H9 (cell line): ENCODE results near the gene FKBP10. TPM values are rescaled to one million over a fixed set of nuclear protein-coding genes. Genes with fewer than 3 reads are reported as not detected.

Experiments used
- DNase-seq: peaks from one replicate; pipeline ENCODE4 v3.0.0-alpha.2; 2017
- H2AFZ ChIP-seq: one replicate; pipeline ENCODE4 v1.6.1; 2013; ENCODE audit warnings: mild to moderate bottlenecking, low read length, control low read depth, moderate library complexity
- H2AK5ac ChIP-seq: 2 replicates; pipeline ENCODE4 v1.6.1; 2013; ENCODE audit warnings: low read length, control low read depth, mixed read lengths; ENCODE audit not compliant: insufficient read length
- H2BK120ac ChIP-seq: one replicate; pipeline ENCODE4 v1.6.1; 2013; ENCODE audit warnings: low read depth, mild to moderate bottlenecking, low read length, control low read depth, inconsistent platforms; ENCODE audit not compliant: poor library complexity, severe bottlenecking
- H2BK12ac ChIP-seq: 2 replicates; pipeline ENCODE4 v1.6.1; 2013; ENCODE audit warnings: low read length, control low read depth, mixed read lengths, low read depth; ENCODE audit not compliant: insufficient read length
- H2BK15ac ChIP-seq: 2 replicates; pipeline ENCODE4 v1.6.1; 2013; ENCODE audit warnings: low read depth, low read length, control low read depth
- H2BK20ac ChIP-seq: one replicate; pipeline ENCODE4 v1.6.1; 2013; ENCODE audit warnings: low read depth, mild to moderate bottlenecking, low read length, control low read depth, inconsistent platforms; ENCODE audit not compliant: poor library complexity, severe bottlenecking
- H2BK5ac ChIP-seq: 2 replicates; pipeline ENCODE4 v1.6.1; 2013; ENCODE audit warnings: low read length, control low read depth, mixed read lengths; ENCODE audit not compliant: insufficient read length
- H3K14ac ChIP-seq: 2 replicates; pipeline ENCODE4 v1.6.1; 2013; ENCODE audit warnings: low read length, control low read depth; ENCODE audit not compliant: insufficient read depth
- H3K18ac ChIP-seq: 2 replicates; pipeline ENCODE4 v1.6.1; 2013; ENCODE audit warnings: low read depth, mild to moderate bottlenecking, mixed read lengths, low read length, control low read depth; ENCODE audit not compliant: insufficient read length
- H3K23ac ChIP-seq: 2 replicates; pipeline ENCODE4 v1.6.1; 2013; ENCODE audit warnings: low read length, control low read depth, mixed read lengths, low read depth; ENCODE audit not compliant: insufficient read length
- H3K23me2 ChIP-seq: 2 replicates; pipeline ENCODE4 v1.6.1; 2013; ENCODE audit warnings: low read depth, mild to moderate bottlenecking, mixed read lengths, low read length, control low read depth; ENCODE audit not compliant: insufficient read length, poor library complexity, severe bottlenecking
- H3K27ac ChIP-seq: 2 replicates; pipeline ENCODE4 v1.5.1; 2013; ENCODE audit warnings: low read length, control low read depth, mixed read lengths, low read depth; ENCODE audit not compliant: insufficient read length
- H3K27me3 ChIP-seq: 2 replicates; pipeline ENCODE4 v1.6.1; 2013; ENCODE audit warnings: low read length, control low read depth, inconsistent platforms; ENCODE audit not compliant: insufficient read depth
- H3K4ac ChIP-seq: 2 replicates; pipeline ENCODE4 v1.6.1; 2013; ENCODE audit warnings: low read depth, mild to moderate bottlenecking, control low read depth, inconsistent platforms, low read length, moderate library complexity
- H3K4me1 ChIP-seq: 2 replicates; pipeline ENCODE4 v1.6.1; 2013; ENCODE audit warnings: low read length, control low read depth, inconsistent platforms; ENCODE audit not compliant: insufficient read depth
- H3K4me2 ChIP-seq: 2 replicates; pipeline ENCODE4 v1.6.1; 2013; ENCODE audit warnings: low read length, control low read depth, mixed read lengths; ENCODE audit not compliant: insufficient read length, insufficient read depth
- H3K56ac ChIP-seq: 2 replicates; pipeline ENCODE4 v1.6.1; 2013; ENCODE audit warnings: low read depth, mild to moderate bottlenecking, mixed read lengths, low read length, control low read depth; ENCODE audit not compliant: insufficient read length
- H3K79me1 ChIP-seq: 2 replicates; pipeline ENCODE4 v1.6.1; 2013; ENCODE audit warnings: low read depth, mild to moderate bottlenecking, moderate library complexity, low read length, control low read depth, inconsistent platforms; ENCODE audit not compliant: insufficient read depth, poor library complexity, severe bottlenecking
- H3K79me2 ChIP-seq: 2 replicates; pipeline ENCODE4 v1.6.1; 2013; ENCODE audit warnings: low read length, control low read depth, inconsistent platforms; ENCODE audit not compliant: insufficient read depth
- H3K9ac ChIP-seq: 2 replicates; pipeline ENCODE4 v1.6.1; 2013; ENCODE audit warnings: low read length, control low read depth, mixed read lengths; ENCODE audit not compliant: insufficient read length; ENCODE audit errors: extremely low read depth
- H3K9me3 ChIP-seq: one replicate; pipeline ENCODE4 v1.6.1; 2013; ENCODE audit warnings: low read depth, low read length, inconsistent platforms; ENCODE audit not compliant: control insufficient read depth
- H3T11ph ChIP-seq: one replicate; pipeline ENCODE4 v1.6.1; 2013; ENCODE audit warnings: mild to moderate bottlenecking, low read length, control low read depth, inconsistent platforms
- H4K20me1 ChIP-seq: one replicate; pipeline ENCODE4 v1.6.1; 2013; ENCODE audit not compliant: control insufficient read depth, insufficient read length, insufficient read depth
- H4K5ac ChIP-seq: 2 replicates; pipeline ENCODE4 v1.6.1; 2013; ENCODE audit warnings: low read depth, mild to moderate bottlenecking, mixed read lengths, low read length, control low read depth; ENCODE audit not compliant: insufficient read length
- H4K8ac ChIP-seq: replicated peaks from 2 replicates; pipeline ENCODE4 v1.6.1; 2013; ENCODE audit warnings: low read length, control low read depth, mixed read lengths, low read depth; ENCODE audit not compliant: insufficient read length
- H4K91ac ChIP-seq: 2 replicates; pipeline ENCODE4 v1.6.1; 2013; ENCODE audit warnings: low read depth, mild to moderate bottlenecking, moderate library complexity, mixed read lengths, low read length, control low read depth; ENCODE audit not compliant: insufficient read length
- H3K27ac Mint-ChIP-seq, 3 experiments: 2 replicates in 2 of 3; 3 replicates in 1 of 3; pipeline ENCODE4 v1.8.0; 2020 to 2021; ENCODE audit warnings: mixed read lengths in 3 of 3, mild to moderate bottlenecking in 1 of 3, moderate library complexity in 1 of 3
- H3K27me3 Mint-ChIP-seq: 2 replicates; pipeline ENCODE4 v1.8.0; 2021; ENCODE audit warnings: low read depth, mild to moderate bottlenecking, moderate library complexity, mixed read lengths
- H3K36me3 Mint-ChIP-seq, 3 experiments: 2 replicates in 2 of 3; 3 replicates in 1 of 3; pipeline ENCODE4 v1.8.0; 2020 to 2021; ENCODE audit warnings: low read depth in 3 of 3, mixed read lengths in 3 of 3; ENCODE audit not compliant: insufficient read depth in 1 of 3
- H3K4me1 Mint-ChIP-seq, 2 experiments: 2 replicates each; pipeline ENCODE4 v1.8.0; 2020; ENCODE audit warnings: mixed read lengths in 2 of 2
- H3K4me3 Mint-ChIP-seq, 2 experiments: 2 replicates in 1 of 2; 3 replicates in 1 of 2; pipeline ENCODE4 v1.8.0; 2020 to 2021; ENCODE audit warnings: mild to moderate bottlenecking in 2 of 2, mixed read lengths in 2 of 2, moderate library complexity in 1 of 2
- H3K9me3 Mint-ChIP-seq, 2 experiments: 2 replicates in 1 of 2; 3 replicates in 1 of 2; pipeline ENCODE4 v1.8.0; 2020; ENCODE audit warnings: mild to moderate bottlenecking in 2 of 2, mixed read lengths in 2 of 2, moderate library complexity in 1 of 2
- CTCF ChIP-seq: fragments of 200-600 bp; sonication (generic); conservative IDR thresholded peaks from 3 replicates; pipeline ENCODE4 v1.8.0; 2021; ENCODE audit warnings: antibody characterized with exemption, mild to moderate bottlenecking
- WGBS: extraction: QIAGEN DNeasy Blood & Tissue Kit; methylation state at CpG from one replicate; pipeline ENCODE4 v1.1.7; 2013; ENCODE audit warnings: missing lambda C conversion rate, low lambda C conversion rate, mixed read lengths; ENCODE audit not compliant: insufficient read length; ENCODE audit errors: extremely low coverage; 5-methylcytosine and 5-hydroxymethylcytosine counted together
- total RNA-seq: library from RNA; stranded (reverse); gene quantifications from 2 replicates; pipeline ENCODE4 v1.2.1, GENCODE V29; 2021

Gene FKBP10
- total RNA-seq, 1 experiment from 2014 or later = 166 TPM

- Mint-ChIP-seq H3K36me3 (peaks cover 25 to 42% (median 41%) of the 10 kb centered on the region in 3 experiments; a peak in 6 of 7 replicates), H3K4me1 (peaks cover 15% of the 10 kb centered on the region in 2 experiments), H3K9me3 (no peaks in the 10 kb centered on the region), H3K4me3 (no peak overlapping the region; a peak in 3 of 5 replicates), H3K27me3 (no peaks in the 10 kb centered on the region), H3K27ac (peak overlapping the region; percentile 66 to 92 (median 83); a peak in 5 of 7 replicates)
- H3K79me2 ChIP-seq = peaks cover 11% of the 10 kb centered on the region; the same call in 1 of the 2 replicates
- no peaks in the 10 kb centered on the region for H3K9me3 ChIP-seq
- H3K23me2 ChIP-seq = peaks cover 18% of the 10 kb centered on the region
- no peaks in the 10 kb centered on the region for H3K27me3 ChIP-seq
- H2BK20ac ChIP-seq = no peak overlapping the region
- no peak overlapping the region for H4K8ac ChIP-seq
- no peak overlapping the region for H3K27ac ChIP-seq
- no peak overlapping the region for H3K14ac ChIP-seq
- peaks cover 3% of the 10 kb centered on the region; the same call in 1 of the 2 replicates for H3K4me1 ChIP-seq
- no peaks in the 10 kb centered on the region for H4K20me1 ChIP-seq
- no peak overlapping the region for H3K18ac ChIP-seq
- TF ChIP-seq CTCF = no peak
- no peak overlapping the region for H3K56ac ChIP-seq
- H2BK5ac ChIP-seq = no peak overlapping the region
- no peak overlapping the region for H3K4ac ChIP-seq
- H4K91ac ChIP-seq = no peak overlapping the region
- H4K5ac ChIP-seq = no peak overlapping the region
- H3K4me2 ChIP-seq = peak overlapping the region; percentile 99
- H3K9ac ChIP-seq = no peak overlapping the region
- no peak overlapping the region for H2BK12ac ChIP-seq
- DNase-seq = no peak
- WGBS = no CpG with 5 or more reads among the region's 10 CpGs
- no peak overlapping the region for H2BK120ac ChIP-seq
- no peak overlapping the region for H2AK5ac ChIP-seq
- H2AFZ ChIP-seq = no peak overlapping the region
- H3K79me1 ChIP-seq = no peaks in the 10 kb centered on the region
- no peak overlapping the region for H3T11ph ChIP-seq
- H3K23ac ChIP-seq = no peak overlapping the region
- H2BK15ac ChIP-seq = no peak overlapping the region
These were observed 52.7 kb downstream of the FKBP10 start for GRCh38 chr17:41865596-41865893.
